GM12878 (cell line): ENCODE data around the gene NPSR1. TPM values are rescaled to one million over a fixed set of nuclear protein-coding genes. Genes with fewer than 3 reads are reported as not detected.
A peak's percentile ranks its signal among the peaks of the same experiment; 100 is the strongest.

ENCODE experiments used
- ATAC-seq: fragments of 200-7000 bp; cut with Tn5 transposase; 3 replicates; pipeline ENCODE4 v1.9.1; 2020; ENCODE audit warnings: mild to moderate bottlenecking, moderate library complexity
- BruUV-seq: library from RNA; stranded (reverse); fragments of 400-500 nt; replicated peaks from 2 replicates; lab custom pipeline; 2021; lab: Mats Ljungman, UMichigan
- CTCF ChIA-PET: fragments of 300-600 bp; sonication (Branson Sonifier 250); formaldehyde crosslinking; extraction: SDS; loops from one replicate; lab custom pipeline; 2021; ENCODE audit warnings: inconsistent platforms; lab: Yijun Ruan, JAX
- POLR2A ChIA-PET: fragments of 350-600 bp; formaldehyde crosslinking; extraction: SDS; loops from one replicate; lab custom pipeline; 2021; ENCODE audit warnings: inconsistent platforms; lab: Charles Lee
- RAD21 ChIA-PET: fragments of 300-600 bp; sonication (Branson Sonifier 250); formaldehyde crosslinking; loops from one replicate; lab custom pipeline; 2023; ENCODE audit warnings: antibody characterized with exemption; ENCODE audit not compliant: unreplicated experiment; lab: Charles Lee
- SMC1A ChIA-PET: fragments of 300-600 bp; sonication (Branson Sonifier 250); formaldehyde crosslinking; loops from one replicate; lab custom pipeline; 2023; ENCODE audit not compliant: unreplicated experiment, uncharacterized antibody; lab: Charles Lee
- DNase-seq: peaks from one replicate; pipeline ENCODE4 v3.0.0-alpha.2; 2011; ENCODE audit warnings: low read depth, low spot score
- FAIRE-seq: peaks from 3 replicates; lab custom pipeline; 2011; peaks lifted over from hg19 to GRCh38; lab: Jason Lieb, UNC
- H2AFZ ChIP-seq: 2 replicates; pipeline ENCODE4 v1.6.0; 2011; ENCODE audit warnings: low read depth, low read length, control low read depth; ENCODE audit not compliant: control insufficient read depth
- H3K27ac ChIP-seq: 2 replicates; pipeline ENCODE4 v1.5.1; 2011; ENCODE audit warnings: control low read depth; ENCODE audit not compliant: control insufficient read depth, insufficient read depth
- H3K27me3 ChIP-seq, 2 experiments: replicated peaks in 1 of 2; 2 replicates each; pipeline versions ENCODE4 v1.6.0 to v1.6.1; 2011; ENCODE audit warnings: low read length in 1 of 2; ENCODE audit not compliant: control insufficient read depth in 2 of 2, insufficient read depth in 2 of 2
- H3K36me3 ChIP-seq, 2 experiments: 2 replicates each; pipeline ENCODE4 v1.5.1; 2011; ENCODE audit warnings: low read length in 1 of 2; ENCODE audit not compliant: control insufficient read depth in 2 of 2, insufficient read depth in 2 of 2
- H3K4me1 ChIP-seq: 2 replicates; pipeline ENCODE4 v1.6.1; 2011; ENCODE audit warnings: mild to moderate bottlenecking, low read length, moderate library complexity, mixed read lengths; ENCODE audit not compliant: control insufficient read depth, insufficient read depth
- H3K4me2 ChIP-seq: 2 replicates; pipeline ENCODE4 v1.6.0; 2011; ENCODE audit warnings: control low read depth; ENCODE audit not compliant: control insufficient read depth, insufficient read depth
- H3K4me3 ChIP-seq: fragments of 200-600 bp; sonication (generic); 2 replicates; pipeline ENCODE4 v1.5.1; 2016
- H3K79me2 ChIP-seq: 2 replicates; pipeline ENCODE4 v1.6.0; 2011; ENCODE audit warnings: low read length; ENCODE audit not compliant: control insufficient read depth, insufficient read depth
- H3K9ac ChIP-seq: 2 replicates; pipeline ENCODE4 v1.8.0; 2011; ENCODE audit warnings: low read length, control low read depth, mixed read lengths; ENCODE audit not compliant: control insufficient read depth, insufficient read depth
- H3K9me3 ChIP-seq: replicated peaks from 3 replicates; pipeline ENCODE4 v1.5.1; 2011; ENCODE audit warnings: mild to moderate bottlenecking, low read length; ENCODE audit not compliant: control insufficient read depth, insufficient read depth
- H4K20me1 ChIP-seq: 2 replicates; pipeline ENCODE4 v1.6.0; 2011; ENCODE audit not compliant: control insufficient read depth, insufficient read depth
- ATF7 ChIP-seq: fragments of 450-650 bp; IDR thresholded peaks from 2 replicates; pipeline ENCODE4 v1.6.1; 2016; ENCODE audit warnings: low read depth, mild to moderate bottlenecking
- CBFB ChIP-seq: IDR thresholded peaks from 2 replicates; pipeline ENCODE4 v1.6.1; 2016; ENCODE audit warnings: antibody characterized with exemption, low read depth
- E2F4 ChIP-seq: IDR thresholded peaks from 2 replicates; pipeline ENCODE4 v1.6.1; 2012; ENCODE audit warnings: low read depth, low read length, improper control_type of control experiment
- FOXK2 ChIP-seq: fragments of 450-650 bp; IDR thresholded peaks from 2 replicates; pipeline ENCODE4 v1.6.1; 2017; ENCODE audit warnings: mild to moderate bottlenecking, moderate library complexity
- HDGF ChIP-seq: fragments of 450-650 bp; IDR thresholded peaks from 2 replicates; pipeline ENCODE4 v1.6.1; 2016; ENCODE audit warnings: antibody characterized with exemption
- HSF1 ChIP-seq: fragments of 150-350 bp; IDR thresholded peaks from 2 replicates; pipeline ENCODE4 v1.6.1; 2014; ENCODE audit warnings: mild to moderate bottlenecking, low read depth, low read length
- KAT2A ChIP-seq: conservative IDR thresholded peaks from 2 replicates; pipeline ENCODE4 v1.6.1; 2011; ENCODE audit warnings: low read depth, low read length; ENCODE audit not compliant: control insufficient read depth
- MTA3 ChIP-seq: IDR thresholded peaks from 2 replicates; pipeline ENCODE4 v1.6.1; 2012; ENCODE audit warnings: low read length, inconsistent platforms, borderline replicate concordance
- NFYB ChIP-seq: IDR thresholded peaks from 2 replicates; pipeline ENCODE4 v1.6.1; 2011; ENCODE audit warnings: low read depth, mild to moderate bottlenecking, low read length, improper control_type of control experiment, moderate library complexity; ENCODE audit not compliant: insufficient read depth
- PAX5 ChIP-seq: IDR thresholded peaks from 2 replicates; pipeline ENCODE4 v1.6.1; 2011; ENCODE audit warnings: low read depth, low read length, borderline replicate concordance
- RB1 ChIP-seq: fragments of 450-650 bp; formaldehyde crosslinking; IDR thresholded peaks from 2 replicates; pipeline ENCODE4 v1.6.1; 2017; ENCODE audit warnings: mild to moderate bottlenecking, borderline replicate concordance
- SIX5 ChIP-seq: IDR thresholded peaks from 2 replicates; pipeline ENCODE4 v1.6.1; 2011; ENCODE audit warnings: mild to moderate bottlenecking, low read depth, low read length, moderate library complexity; ENCODE audit not compliant: severe bottlenecking
- SUPT20H ChIP-seq: IDR thresholded peaks from 2 replicates; pipeline ENCODE4 v1.6.1; 2011; ENCODE audit warnings: low read depth, mild to moderate bottlenecking, low read length, moderate library complexity, borderline replicate concordance; ENCODE audit not compliant: control insufficient read depth
- USF2 ChIP-seq: IDR thresholded peaks from 2 replicates; pipeline ENCODE4 v1.6.1; 2011; ENCODE audit warnings: low read depth, low read length, improper control_type of control experiment, borderline replicate concordance
- ZBTB4 ChIP-seq: fragments of 450-650 bp; formaldehyde crosslinking; IDR thresholded peaks from 2 replicates; pipeline ENCODE4 v1.4.0; 2022; ENCODE audit warnings: mild to moderate bottlenecking, moderate library complexity
- ZSCAN29 ChIP-seq: fragments of 450-650 bp; IDR thresholded peaks from 2 replicates; pipeline ENCODE4 v1.6.1; 2017; ENCODE audit warnings: mild to moderate bottlenecking, moderate library complexity
- WGBS: methylation state at CpG from one replicate; pipeline ENCODE4 v1.1.6; 2016; ENCODE audit warnings: low lambda C conversion rate; ENCODE audit not compliant: insufficient replicate concordance, insufficient coverage; ENCODE audit errors: missing lambda C conversion rate; 5-methylcytosine and 5-hydroxymethylcytosine counted together
- in situ Hi-C: fragments of 300-500 bp; cut with MboI; formaldehyde crosslinking; loops from 9 replicates; pipeline ENCODE4 v1.14.3; 2018; ENCODE audit warnings: mixed read lengths
- intact Hi-C: fragments of 100-400 bp; cut with micrococcal nuclease; formaldehyde crosslinking; loops from one replicate; pipeline ENCODE4 v1.14.2; 2022; ENCODE audit not compliant: unreplicated experiment
- polyA plus RNA-seq, 11 experiments: library from polyadenylated mRNA; depleted of rRNA in 4 of 11; unstranded in 6 of 11; stranded (reverse) in 5 of 11; fragments of >200 nt; fragmentation: Nextera tagmentation in 4 of 11; fragmentation: Illumina TruSeq in 1 of 11; extraction: Ambion mirVana in 4 of 11; extraction: Trizol in 1 of 11; gene quantifications; 1 replicate in 1 of 11; 2 replicates in 10 of 11; pipeline versions ENCODE4 v1.2.1 to v1.2.3, GENCODE V29; 2011 to 2016; ENCODE audit warnings: inconsistent platforms in 2 of 11, missing spikeins in 2 of 11, low read depth in 1 of 11
- total RNA-seq, 4 experiments: library from RNA; depleted of rRNA in 3 of 4; stranded (reverse); fragments of >200 nt in 3 of 4; fragmentation: Illumina TruSeq in 1 of 4; extraction: Trizol in 1 of 4; gene quantifications; 2 replicates each; pipeline versions ENCODE4 v1.2.1 to v1.2.3, GENCODE V29; 2013 to 2021

The NPSR1 gene
- total and polyA plus RNA-seq, 10 of the 15 experiments (the other 5 are each of a cell fraction or from before 2014, with no cell fraction given): 0.20 TPM; not detected in 9

- TF ChIP-seq ZBTB4: no peak
- no peak for TF ChIP-seq E2F4
- TF ChIP-seq USF2: no peak
- TF ChIP-seq MTA3: no peak
These were observed 122.5 kb downstream of the NPSR1 start (continued) for GRCh38 chr7:34780546-34780945.

GRCh38 chr7:34787586-34787985, 129.6 kb downstream of the NPSR1 start:
- POLR2A ChIA-PET: no interaction called here
- H3K4me1 ChIP-seq: no peaks in the 10 kb centered on the region
- H3K79me2 ChIP-seq: no peaks in the 10 kb centered on the region
- DNase-seq (no peak), ATAC-seq (peak; percentile 38; the same call in 2 of the 3 replicates), FAIRE-seq (no peak)
- H3K4me3 ChIP-seq: no peak overlapping the region
- no peak overlapping the region for H3K9ac ChIP-seq
- CTCF ChIA-PET: interaction anchor here (1.1 to 1.2 kb wide), 3 partner anchors 24 to 113 kb away, joined by 3 to 4 read pairs (median 3); no protein-coding TSS in a partner anchor
- H3K27me3 ChIP-seq: no peaks in the 10 kb centered on the region
- no TSS peak for BruUV-seq
- H2AFZ ChIP-seq: no peak overlapping the region
- RAD21 ChIA-PET: no interaction called here
- no peaks in the 10 kb centered on the region for H4K20me1 ChIP-seq
- WGBS: 0% methylated on average over 1 of the region's 1 CpG
- SMC1A ChIA-PET: interaction anchor here (1.0 to 1.5 kb wide), 4 partner anchors 10 to 992 kb away, joined by 3 to 4 read pairs (median 4); no protein-coding TSS in a partner anchor
- in situ Hi-C loops (no loop called here), intact Hi-C loops (no loop called here)
- no peak overlapping the region for H3K4me2 ChIP-seq
- no peak overlapping the region for H3K27ac ChIP-seq
- H3K9me3 ChIP-seq: no peaks in the 10 kb centered on the region
- no peaks in the 10 kb centered on the region for H3K36me3 ChIP-seq
- TF ChIP-seq ATF7 (no peak), PAX5 (no peak), FOXK2 (no peak), RB1 (no peak), NFYB (no peak), CBFB (no peak), SUPT20H (no peak), HSF1 (no peak), HDGF (no peak), KAT2A (no peak), ZSCAN29 (no peak), SIX5 (no peak), USF2 (no peak)
